Hypothalamus (tissue), 51 donors: ENCODE data around the gene GIGYF2.

Experiments
- DNase-seq, 51 donors: peaks; one replicate each; lab custom pipeline; 2025; lab: John Stamatoyannopoulos, UW

GIGYF2 gene

DNA sequence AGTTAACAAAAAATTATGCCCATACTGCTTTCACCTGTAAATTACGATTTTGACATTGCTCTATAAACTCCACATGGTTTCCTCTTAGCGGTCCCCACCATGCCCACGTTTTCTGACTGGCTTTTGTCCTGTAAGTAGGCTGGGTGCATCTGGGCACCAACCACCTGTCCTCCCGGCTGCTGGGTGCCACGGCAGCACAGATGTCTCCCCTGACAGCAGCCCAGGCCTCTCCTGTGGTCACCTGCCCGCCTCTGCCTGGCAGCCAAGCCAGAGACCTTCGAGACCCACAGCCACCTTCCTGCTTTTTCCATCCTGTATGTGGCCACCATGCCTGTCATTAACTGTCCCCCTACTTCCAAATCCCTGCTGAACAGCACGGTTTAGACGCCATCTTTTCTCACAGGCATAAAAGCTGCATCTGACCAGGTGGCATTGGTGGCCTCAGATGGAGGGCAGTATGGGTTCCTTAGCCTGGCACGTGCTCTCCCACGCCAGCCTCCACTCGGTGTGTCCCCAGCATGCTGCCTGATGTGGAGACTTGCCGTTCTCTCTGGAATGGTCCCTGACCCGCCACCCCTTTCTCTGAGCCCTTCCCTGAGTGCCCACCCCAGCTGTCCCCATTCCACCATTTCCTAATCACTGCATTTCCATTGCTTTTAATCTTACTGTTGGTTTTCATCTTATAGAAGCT is 191.9 kb downstream of the GIGYF2 start:
- DNase-seq: no peak

- no peak for DNase-seq
These were observed 192.8 kb downstream of the GIGYF2 start for GRCh38 chr2:232889876-232890401.

- no peak for DNase-seq
These were observed 193.4 kb downstream of the GIGYF2 start for GRCh38 chr2:232890536-232890895.

GRCh38 chr2:232890896-232891601 is 193.9 kb downstream of the GIGYF2 start:
- no peak for DNase-seq

GRCh38 chr2:232891621-232892071 is 194.5 kb downstream of the GIGYF2 start:
- DNase-seq: peak in 2 of 51 donors; percentile 34 to 40

DNA sequence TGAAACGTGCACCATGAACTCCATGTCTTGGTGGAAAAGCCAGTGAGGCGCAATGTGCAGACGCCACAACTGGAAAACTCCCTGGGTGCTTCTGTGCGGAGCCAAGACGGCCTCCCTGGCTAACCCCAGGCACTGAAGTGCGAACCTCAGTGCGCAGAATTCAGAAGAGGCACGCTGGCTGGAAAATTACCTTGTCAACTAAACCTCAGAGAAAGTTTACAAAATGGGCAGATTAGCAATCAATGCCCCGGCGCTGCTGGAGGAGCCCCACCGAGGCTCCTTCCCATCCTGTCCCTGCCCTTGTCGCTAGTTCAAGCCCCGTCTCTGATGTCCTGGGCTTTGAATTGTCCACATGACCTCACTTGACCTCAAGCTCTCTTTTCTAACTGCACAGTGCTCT is 195.1 kb downstream of the GIGYF2 start:
- no peak for DNase-seq

DNA sequence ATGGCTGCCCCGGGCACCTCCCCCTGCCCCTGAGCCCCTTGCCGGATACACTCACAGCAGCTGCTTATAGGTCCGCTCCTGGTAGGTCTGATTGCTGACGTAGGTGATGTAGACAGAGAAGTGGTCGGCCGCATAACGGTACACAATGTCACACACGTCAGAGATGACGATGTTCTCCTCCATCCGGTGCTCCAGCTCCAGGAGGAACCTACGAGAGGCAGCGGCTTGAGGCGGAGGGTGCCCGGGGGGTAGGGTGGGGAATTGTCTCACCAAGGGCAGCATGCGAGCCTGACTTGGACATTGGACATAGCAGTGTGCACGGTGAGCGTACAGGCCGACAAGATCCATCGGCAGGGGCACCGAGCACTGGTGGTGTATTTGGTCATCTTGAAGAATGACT is 195.7 kb downstream of the GIGYF2 start:
- DNase-seq: no peak

GRCh38 chr2:232893834-232894233 is 196.7 kb downstream of the GIGYF2 start:
- no peak for DNase-seq

DNA sequence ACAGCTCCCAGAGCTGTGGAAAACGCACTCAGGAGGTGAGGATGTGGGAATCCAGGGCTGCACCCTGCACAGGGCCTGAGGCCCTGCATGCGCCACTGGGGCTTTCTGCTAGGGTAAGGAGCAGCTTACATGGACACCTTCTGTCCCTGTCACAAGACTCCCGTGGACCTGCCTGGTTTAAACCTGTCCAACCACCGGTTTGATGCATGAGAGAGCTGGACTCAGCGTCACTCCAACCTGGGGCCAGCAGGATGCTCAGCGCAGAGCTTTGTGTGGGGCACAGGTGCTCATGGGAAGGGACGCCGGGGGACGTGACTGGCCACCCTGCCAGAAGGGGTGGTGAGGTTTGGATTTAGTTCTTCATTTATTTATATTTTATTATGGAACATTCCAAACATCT is 197.1 kb downstream of the GIGYF2 start:
- DNase-seq: no peak

DNA sequence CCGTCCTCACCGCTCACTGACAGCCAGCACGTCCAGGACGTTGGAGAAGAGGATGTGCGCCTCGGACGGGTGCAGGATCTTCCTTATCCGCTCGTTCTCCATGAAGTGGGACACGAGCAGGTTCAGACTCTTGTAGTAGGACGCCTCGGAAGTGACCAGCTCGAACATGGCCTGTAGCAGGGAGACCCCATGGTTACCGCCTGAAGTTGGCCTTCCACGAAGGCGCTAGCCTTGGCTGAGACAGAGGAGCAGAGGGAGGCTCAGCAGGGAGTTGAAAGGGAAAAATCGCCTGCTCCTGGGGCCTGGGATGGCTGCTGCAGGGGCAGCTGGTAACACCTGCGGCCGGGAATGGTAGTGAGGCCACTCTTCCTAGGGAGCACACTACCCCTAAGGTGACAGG is 197.6 kb downstream of the GIGYF2 start:
- DNase-seq: no peak

GRCh38 chr2:232896111-232896510 is 199.0 kb downstream of the GIGYF2 start:
- DNase-seq: no peak

DNA sequence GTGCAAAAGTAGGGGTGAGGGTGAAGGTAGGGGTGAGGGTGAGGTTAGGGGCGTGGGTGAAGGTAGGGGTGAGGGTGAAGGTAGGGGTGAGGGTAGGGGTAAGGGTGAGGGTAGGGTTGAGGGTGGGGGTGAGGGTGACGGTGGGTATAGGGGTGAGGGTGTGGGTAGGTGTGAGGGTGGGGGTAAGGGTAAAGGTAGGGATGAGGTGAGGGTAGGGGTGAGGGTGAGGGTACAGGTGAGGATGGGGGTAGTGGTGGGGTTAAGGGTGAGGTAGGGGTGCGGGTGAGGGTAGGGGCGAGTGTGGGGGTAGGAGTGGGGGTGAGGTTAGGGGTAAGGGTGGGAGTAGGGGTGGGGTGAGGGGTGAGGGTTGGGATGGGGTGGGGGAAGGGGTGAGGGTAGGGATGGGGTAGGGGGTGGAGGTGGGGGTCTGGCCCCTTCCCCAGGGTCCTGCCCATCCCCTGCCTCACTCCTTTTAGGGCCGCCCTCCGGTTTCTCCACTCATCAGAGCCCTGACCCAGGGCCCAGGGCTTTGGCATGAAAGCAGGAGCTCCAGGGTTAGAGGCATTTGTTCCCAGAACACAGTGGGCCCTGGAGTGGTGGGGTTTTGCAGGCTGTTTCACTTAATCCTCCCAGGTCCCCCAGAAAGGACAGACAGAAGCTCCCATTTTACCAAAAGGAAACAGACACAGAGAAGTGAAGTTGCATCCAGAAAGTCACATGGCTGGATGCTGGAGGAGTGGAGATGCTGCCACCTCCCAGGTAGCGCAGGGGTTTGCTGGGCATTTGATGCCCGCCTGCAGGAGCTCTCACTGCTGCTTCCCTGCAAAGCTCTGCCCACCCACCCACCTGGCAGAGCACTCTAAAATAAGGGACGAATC is 199.8 kb downstream of the GIGYF2 start:
- no peak for DNase-seq

GRCh38 chr2:232897598-232898408 is 200.7 kb downstream of the GIGYF2 start:
- no peak for DNase-seq

DNA sequence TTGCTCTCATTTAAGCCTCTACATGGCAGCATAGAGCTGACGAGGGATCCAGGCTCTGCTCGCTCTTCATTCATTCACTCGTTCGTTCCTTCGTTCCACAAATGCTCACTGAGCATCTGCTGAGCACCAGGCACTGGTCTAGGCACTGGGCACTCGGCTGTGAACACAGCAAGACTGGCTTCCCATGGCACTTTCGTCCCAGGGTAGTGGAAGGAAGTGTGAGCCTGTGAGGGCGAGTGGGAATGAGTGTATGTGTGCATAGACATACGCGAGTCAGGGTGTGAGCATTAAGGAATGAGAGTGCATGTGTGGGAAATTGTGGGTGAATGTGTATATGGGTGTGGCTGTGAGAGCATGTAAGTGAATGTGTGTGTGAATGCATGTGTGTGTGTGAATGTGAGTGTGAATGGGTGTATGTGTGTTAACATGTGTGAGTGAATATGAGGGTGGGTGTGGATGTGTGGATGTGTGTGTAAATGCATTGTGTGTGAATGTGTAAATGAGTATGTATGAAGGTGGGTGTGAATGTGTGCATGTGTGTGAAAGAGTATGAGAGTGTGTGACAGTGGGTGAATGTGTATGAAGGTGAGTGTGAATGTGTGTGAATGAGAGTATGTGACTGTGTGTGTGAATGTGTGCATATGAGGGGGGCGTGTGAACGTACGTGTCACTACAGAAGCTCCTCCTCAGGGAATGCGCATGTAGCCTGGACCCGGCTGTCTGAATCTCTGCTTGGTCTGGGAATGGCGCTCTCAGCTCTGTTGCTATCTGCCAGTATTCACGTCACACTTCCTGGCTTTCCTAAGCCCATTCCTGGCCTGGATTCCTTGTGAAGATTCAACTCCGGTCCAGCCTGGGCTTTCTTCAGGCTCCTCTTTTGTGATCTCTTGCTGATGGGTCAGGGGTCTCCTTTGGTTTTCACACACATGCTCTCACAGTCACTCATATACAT is 201.7 kb downstream of the GIGYF2 start:
- DNase-seq: no peak

- no peak for DNase-seq
These were observed 203.9 kb downstream of the GIGYF2 start for GRCh38 chr2:232900811-232901735.

DNA sequence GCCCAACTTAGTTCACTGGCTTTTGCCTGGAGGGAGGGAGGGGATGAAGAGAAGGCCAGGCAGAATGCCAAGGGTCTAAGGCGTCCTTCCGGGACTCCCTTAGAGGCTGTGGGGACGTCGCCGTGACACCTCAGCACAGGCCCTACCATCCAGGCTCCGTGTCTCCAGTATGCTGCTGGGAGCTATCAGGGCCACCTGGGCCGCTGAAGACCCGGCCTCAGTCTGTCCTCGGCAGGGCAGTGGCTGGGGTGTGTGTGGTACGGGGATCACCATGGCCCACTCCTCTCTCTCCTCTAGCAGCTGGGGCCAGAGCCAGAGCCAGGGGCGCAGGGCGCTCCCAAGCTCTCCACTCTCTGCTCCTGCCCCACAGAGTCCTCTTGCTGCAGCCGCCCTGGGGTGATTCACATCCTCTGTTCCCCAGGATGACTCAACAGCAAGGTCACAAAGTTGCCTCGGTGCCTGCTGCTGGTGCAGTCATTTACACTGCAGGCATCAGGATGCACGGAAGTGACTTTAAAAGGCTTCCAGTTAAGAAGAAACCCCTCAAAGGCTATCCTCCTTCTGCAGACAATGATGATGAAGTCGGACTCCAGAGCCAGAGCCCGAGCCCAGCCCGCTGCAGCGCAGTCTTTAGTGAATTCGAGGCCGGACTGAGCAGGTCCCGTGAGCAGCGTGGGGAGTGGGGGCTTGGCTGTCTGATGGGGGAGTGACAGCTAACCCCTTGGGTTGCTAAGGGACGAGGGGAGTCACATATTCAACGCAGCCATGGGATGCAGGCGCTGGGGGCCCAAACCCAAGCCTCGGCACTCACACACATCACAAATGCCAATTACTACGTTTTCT is 204.8 kb downstream of the GIGYF2 start:
- peak in 3 of 51 donors; percentile 9 to 30 (median 25) for DNase-seq

GRCh38 chr2:232903989-232904388 is 206.9 kb downstream of the GIGYF2 start:
- no peak for DNase-seq
